Tibial nerve (tissue), 4 donors: ENCODE measurements around the gene WTAP. TPM values are rescaled to one million over a fixed set of nuclear protein-coding genes. Genes with fewer than 3 reads are reported as not detected.
A peak's percentile ranks its signal among the peaks of the same experiment; 100 is the strongest.
"Not testable (repeated sequence)": the region's sequence is repeated elsewhere in the genome, so short reads cannot be mapped to it uniquely, and the experiment has no call there.

Experiments
- DNase-seq, 2 donors: peaks; one replicate each; pipeline ENCODE4 v3.0.0-alpha.2; 2019; ENCODE audit warnings: low spot score in 2 of 2
- H3K27ac ChIP-seq, 4 donors: fragments of 200-600 bp; sonication (generic) in 3 of 4; one replicate each; pipeline ENCODE4 v1.5.1; 2017 to 2019; ENCODE audit warnings: mild to moderate bottlenecking in 1 of 4
- H3K27me3 ChIP-seq, 2 donors: fragments of 200-600 bp; sonication (generic) in 1 of 2; one replicate each; pipeline versions ENCODE4 v1.5.1 to v1.6.0; 2017 to 2019
- H3K36me3 ChIP-seq, 3 donors: fragments of 200-600 bp; sonication (generic); one replicate each; pipeline ENCODE4 v1.5.1; 2018 to 2019
- H3K4me1 ChIP-seq, 4 donors: fragments of 200-600 bp; sonication (generic) in 3 of 4; one replicate each; pipeline ENCODE4 v1.5.1; 2017 to 2019
- H3K4me3 ChIP-seq, 4 donors: fragments of 200-600 bp; sonication (generic) in 3 of 4; one replicate each; pipeline ENCODE4 v1.5.1; 2017 to 2019; ENCODE audit warnings: mild to moderate bottlenecking in 1 of 4, moderate library complexity in 1 of 4
- H3K9me3 ChIP-seq, 4 donors: fragments of 200-600 bp; sonication (generic) in 3 of 4; one replicate each; pipeline ENCODE4 v1.5.1; 2017 to 2019
- CTCF ChIP-seq, 5 experiments: fragments of 200-600 bp in 3 of 5; fragments of 450-650 bp in 2 of 5; sonication (generic) in 3 of 5; IDR thresholded peaks; one replicate each; pipeline ENCODE4 v1.5.1; 2016 to 2019; ENCODE audit warnings: antibody characterized with exemption in 5 of 5, mild to moderate bottlenecking in 3 of 5, moderate library complexity in 2 of 5
- EP300 ChIP-seq, 2 donors: sonication (generic); formaldehyde crosslinking; IDR thresholded peaks; one replicate each; pipeline ENCODE4 v1.6.1; 2017; ENCODE audit warnings: antibody characterized with exemption in 2 of 2, mild to moderate bottlenecking in 1 of 2
- POLR2A ChIP-seq, 2 donors: fragments of 450-650 bp; IDR thresholded peaks; one replicate each; pipeline ENCODE4 v1.6.1; 2017; ENCODE audit warnings: antibody characterized with exemption in 2 of 2, mild to moderate bottlenecking in 2 of 2, moderate library complexity in 2 of 2
- WGBS, 2 donors: methylation state at CpG; one replicate each; pipeline ENCODE4 v1.1.5; 2018; 5-methylcytosine and 5-hydroxymethylcytosine counted together
- total RNA-seq, 4 donors: library from RNA; depleted of rRNA; stranded (reverse); fragments of >200 nt; gene quantifications; one replicate each; pipeline ENCODE4 v1.1.0, GENCODE V29; 2016

The WTAP gene
- total RNA-seq, 4 donors from 2014 or later = 69.3 to 81.4 (median 78.0) TPM

DNA sequence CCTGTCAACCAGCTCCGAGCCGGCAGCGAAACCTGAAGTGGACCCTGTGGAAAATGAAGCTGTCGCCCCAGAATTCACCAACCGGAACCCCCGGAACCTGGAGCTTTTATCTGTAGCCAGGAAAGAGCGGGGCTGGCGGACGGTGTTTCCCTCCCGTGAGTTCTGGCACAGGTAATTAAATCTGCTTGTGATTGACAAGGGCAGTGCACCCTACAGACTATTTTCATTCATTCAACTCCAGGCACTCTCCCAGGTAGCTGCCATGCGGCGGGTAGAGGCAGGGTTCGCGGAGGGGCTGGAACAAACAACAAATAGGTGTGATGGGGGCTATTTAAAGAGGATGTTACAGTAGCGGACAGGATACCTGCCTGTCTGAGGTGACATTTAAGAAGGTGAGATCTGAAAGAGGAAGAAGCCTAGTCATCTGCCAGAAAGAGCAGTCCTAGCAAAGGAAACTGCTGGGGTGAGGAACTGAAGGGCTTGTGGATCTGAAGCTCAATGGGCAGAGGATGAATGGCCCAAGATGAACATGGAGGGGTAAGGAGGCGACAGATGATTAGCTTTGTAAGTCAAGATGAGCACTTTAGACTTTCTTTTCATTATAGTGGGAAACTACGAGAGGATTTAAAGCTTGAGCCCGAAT lies 63.8 kb downstream of the WTAP start:
- Histone ChIP-seq H3K4me3 (peak overlapping the region; percentile 74 to 95 (median 88)), H3K4me1 (peaks cover 3 to 55% (median 43%) of the 10 kb centered on the region in 4 donors), H3K27ac (peak overlapping the region; percentile 95 to 100 (median 98)), H3K9me3 (no peaks in the 10 kb centered on the region), H3K36me3 (peaks cover 0 to 46% (median 0%) of the 10 kb centered on the region in 3 donors), H3K27me3 (no peaks in the 10 kb centered on the region)
- TF ChIP-seq CTCF (IDR thresholded peaks at IDR 0.05) (no peak), EP300 (IDR thresholded peaks at IDR 0.05) (no peak), POLR2A (IDR thresholded peaks at IDR 0.05) (no peak)
- 21 to 23% methylated on average over 15 to 18 of the region's 18 CpGs for WGBS, 2 donors
- no peak for DNase-seq

DNA sequence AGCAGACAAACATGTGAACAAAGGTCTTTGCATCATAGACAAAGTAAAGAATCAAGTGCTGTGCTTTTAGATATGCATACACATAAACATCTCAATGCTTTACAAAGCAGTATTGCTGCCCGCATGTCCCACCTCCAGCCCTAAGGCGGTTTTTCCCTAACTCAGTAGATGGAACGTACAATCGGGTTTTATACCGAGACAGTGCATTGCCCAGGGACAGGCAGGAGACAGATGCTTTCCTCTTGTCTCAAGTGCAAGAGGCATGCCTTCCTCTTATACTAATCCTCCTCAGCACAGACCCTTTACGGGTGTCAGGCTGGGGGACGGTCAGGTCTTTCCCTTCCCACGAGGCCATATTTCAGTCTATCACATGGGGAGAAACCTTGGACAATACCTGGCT lies 67.7 kb downstream of the WTAP start:
- H3K4me1 ChIP-seq = peaks cover 3 to 29% (median 19%) of the 10 kb centered on the region in 4 donors
- H3K9me3 ChIP-seq = not testable (repeated sequence)

DNA sequence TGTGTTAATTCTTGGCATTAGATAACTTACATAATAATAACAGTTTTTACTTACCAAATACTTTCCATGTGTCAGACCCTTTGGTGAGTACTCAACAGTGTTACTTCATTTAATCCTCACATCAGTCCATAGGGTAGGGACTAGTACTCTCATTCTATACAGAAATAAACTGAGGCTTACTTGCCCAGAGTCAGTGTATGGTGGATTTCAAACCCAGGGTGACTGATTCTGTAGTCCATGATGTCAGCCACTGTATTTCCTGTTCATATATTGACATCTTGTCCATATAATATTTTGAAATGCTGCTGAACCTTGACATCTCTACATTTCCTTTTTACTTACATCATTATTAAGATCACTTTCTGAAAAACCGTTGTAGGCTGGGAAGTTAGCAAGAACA lies 70.2 kb downstream of the WTAP start:
- H3K9me3 ChIP-seq = no peaks in the 10 kb centered on the region
- H3K4me1 ChIP-seq = peaks cover 0 to 10% (median 1%) of the 10 kb centered on the region in 4 donors
- no peak overlapping the region for H3K4me3 ChIP-seq
- DNase-seq = no peak
- peaks cover 0 to 71% (median 20%) of the 10 kb centered on the region in 3 donors for H3K36me3 ChIP-seq
- TF ChIP-seq POLR2A (IDR thresholded peaks at IDR 0.05) (no peak), EP300 (IDR thresholded peaks at IDR 0.05) (no peak), CTCF (IDR thresholded peaks at IDR 0.05) (no peak)
- no peak overlapping the region for H3K27ac ChIP-seq
- WGBS, 2 donors = 40 to 42% methylated on average over 1 of the region's 1 CpG
- H3K27me3 ChIP-seq = no peaks in the 10 kb centered on the region

More for the DNA sequence above, 67.7 kb downstream of the WTAP start:
- not testable (repeated sequence) for H3K4me3 ChIP-seq, H3K27ac ChIP-seq, H3K27me3 ChIP-seq, DNase-seq
- H3K36me3 ChIP-seq = peaks cover 0 to 71% (median 20%) of the 10 kb centered on the region in 3 donors
- 75 to 78% methylated on average over 8 of the region's 8 CpGs for WGBS, 2 donors

DNA sequence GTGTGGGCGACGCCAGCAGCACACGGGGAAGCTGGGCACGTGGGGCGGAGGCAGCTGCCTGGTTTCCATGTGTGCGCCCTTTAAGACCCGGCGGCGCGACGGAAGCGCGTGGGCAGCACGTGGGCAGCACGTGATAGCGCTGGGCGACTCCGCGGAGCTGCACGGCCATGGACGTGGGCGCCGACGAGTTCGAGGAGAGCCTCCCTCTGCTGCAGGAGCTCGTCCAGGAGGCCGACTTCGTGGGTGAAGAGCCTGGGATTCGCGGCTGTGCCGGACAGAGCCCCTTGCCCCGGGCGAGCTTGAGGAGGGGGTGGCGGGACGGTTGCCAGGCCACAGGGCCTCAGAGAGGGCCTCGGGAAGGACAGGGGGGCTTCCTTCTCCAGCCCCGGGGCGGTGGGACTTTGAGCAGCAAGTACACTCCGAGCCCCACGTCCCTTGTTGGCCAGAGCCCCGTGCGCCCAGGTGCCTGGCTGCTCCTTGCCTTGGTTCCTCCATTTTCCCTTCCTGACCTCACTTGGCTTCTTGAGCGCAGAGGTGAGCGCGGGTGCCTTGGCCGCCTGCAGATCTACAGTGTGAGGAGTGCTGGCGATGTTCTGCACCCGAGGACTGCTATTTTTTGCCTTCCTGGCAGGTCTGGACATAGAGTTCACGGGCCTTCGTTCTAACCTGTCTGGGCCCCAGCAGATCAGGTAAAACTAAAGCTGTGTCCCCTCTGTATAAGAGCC lies 73.0 kb downstream of the WTAP start, which contains the start of gene PNLDC1:
Gene PNLDC1 (plus strand): TSS at position 136 of the 725 bp plus-strand sequence. CDS start 32 bp downstream, at position 168.
- TF ChIP-seq EP300 (IDR thresholded peaks at IDR 0.05) (no peak), POLR2A (IDR thresholded peaks at IDR 0.05) (no peak), CTCF (IDR thresholded peaks at IDR 0.05) (no peak)
- Histone ChIP-seq H3K36me3 (peaks cover 0 to 51% (median 20%) of the 10 kb centered on the region in 3 donors), H3K27me3 (no peaks in the 10 kb centered on the region), H3K9me3 (no peaks in the 10 kb centered on the region), H3K4me3 (no peak within 1 kb of the TSS), H3K4me1 (no peaks in the 10 kb centered on the region), H3K27ac (no peak within 1 kb of the TSS)
- no peak for DNase-seq
- 89 to 92% methylated on average over 49 to 50 of the region's 50 CpGs for WGBS, 2 donors

- no peaks in the 10 kb centered on the region for H3K4me1 ChIP-seq
- H3K4me3 ChIP-seq = no peak overlapping the region
- no peak overlapping the region for H3K27ac ChIP-seq
- H3K27me3 ChIP-seq = no peaks in the 10 kb centered on the region
- DNase-seq = no peak
- peaks cover 0 to 45% (median 20%) of the 10 kb centered on the region in 3 donors for H3K36me3 ChIP-seq
- H3K9me3 ChIP-seq = no peaks in the 10 kb centered on the region
- 87 to 89% methylated on average over 8 of the region's 8 CpGs for WGBS, 2 donors
- TF ChIP-seq CTCF (IDR thresholded peaks at IDR 0.05) (no peak), POLR2A (IDR thresholded peaks at IDR 0.05) (no peak), EP300 (IDR thresholded peaks at IDR 0.05) (no peak)
Observed at GRCh38 chr6:159801935-159802334, 74.6 kb downstream of the WTAP start.
